Measurements from ENCODE around the gene ZFYVE19. TPM values are rescaled to one million over a fixed set of nuclear protein-coding genes. Genes with fewer than 3 reads are reported as not detected.

The ZFYVE19 gene
- total RNA-seq, 1 donor from 2014 or later: 26.7 TPM

GRCh38 chr15:40846841-40847222 lies 39.9 kb downstream of the ZFYVE19 start:
- no peak for DNase-seq
- intact Hi-C loops (cut with DNase I): no loop called here
- peak overlapping the region; percentile 83 for H3K27ac ChIP-seq
- H3K27me3 ChIP-seq: peaks cover 6% of the 10 kb centered on the region
- H3K36me3 ChIP-seq: no peaks in the 10 kb centered on the region
- H3K4me3 ChIP-seq: peak overlapping the region; percentile 70
- no peak for TF ChIP-seq CTCF (IDR thresholded peaks at IDR 0.05)
- H3K9me3 ChIP-seq: no peaks in the 10 kb centered on the region
- H3K4me1 ChIP-seq: peaks cover 31% of the 10 kb centered on the region
- no peak for ATAC-seq

GRCh38 chr15:40847223-40847961 lies 40.5 kb downstream of the ZFYVE19 start:
- peaks cover 31% of the 10 kb centered on the region for H3K4me1 ChIP-seq
- peak overlapping the region; percentile 70 for H3K4me3 ChIP-seq
- intact Hi-C loops (cut with DNase I): no loop called here
- H3K27me3 ChIP-seq: peaks cover 6% of the 10 kb centered on the region
- peak; percentile 85 for ATAC-seq
- no peak for TF ChIP-seq CTCF (IDR thresholded peaks at IDR 0.05)
- no peaks in the 10 kb centered on the region for H3K9me3 ChIP-seq
- H3K27ac ChIP-seq: peak overlapping the region; percentile 83
- H3K36me3 ChIP-seq: no peaks in the 10 kb centered on the region
- peak; percentile 87 for DNase-seq

DNA sequence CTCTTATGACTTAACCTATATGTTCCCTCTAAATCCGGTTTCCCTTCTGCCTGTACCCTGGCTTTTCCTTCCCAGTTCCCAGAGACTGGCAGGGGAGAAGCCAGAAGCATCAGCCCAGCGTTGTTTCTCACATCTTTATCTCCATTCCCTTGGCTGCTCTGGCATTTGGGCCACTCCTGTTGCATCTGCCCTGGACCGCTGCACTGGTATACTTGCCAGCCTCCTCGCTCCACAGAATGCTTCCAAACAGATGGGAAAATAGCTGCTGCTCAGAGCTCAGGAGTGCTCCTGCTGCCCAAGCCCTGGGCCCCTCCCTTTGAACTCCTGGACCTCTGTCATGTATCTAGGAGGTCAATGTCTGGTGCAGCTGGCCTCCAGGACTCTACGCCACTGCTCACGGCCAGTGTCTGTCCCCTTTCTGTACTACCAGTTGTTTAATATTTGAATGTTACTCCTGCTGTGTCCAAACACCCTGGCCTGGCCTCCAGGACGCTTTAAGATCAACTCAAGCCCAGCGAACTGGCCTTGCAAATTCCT lies 43.8 kb downstream of the ZFYVE19 start:
- intact Hi-C loops (cut with DNase I): no loop called here

GRCh38 chr15:40852529-40852928 lies 45.6 kb downstream of the ZFYVE19 start:
- Histone ChIP-seq H3K4me3 (no peak overlapping the region), H3K9me3 (no peaks in the 10 kb centered on the region), H3K27ac (no peak overlapping the region), H3K36me3 (peaks cover 34% of the 10 kb centered on the region), H3K27me3 (no peaks in the 10 kb centered on the region), H3K4me1 (peaks cover 8% of the 10 kb centered on the region)
- intact Hi-C loops (cut with DNase I): no loop called here
- TF ChIP-seq CTCF (IDR thresholded peaks at IDR 0.05): no peak
- no peak for ATAC-seq
- no peak for DNase-seq

More for the DNA sequence above, 43.8 kb downstream of the ZFYVE19 start:
- Histone ChIP-seq H3K27me3 (no peaks in the 10 kb centered on the region), H3K9me3 (no peaks in the 10 kb centered on the region), H3K36me3 (peaks cover 26% of the 10 kb centered on the region), H3K27ac (no peak overlapping the region), H3K4me3 (no peak overlapping the region), H3K4me1 (peaks cover 23% of the 10 kb centered on the region)
- TF ChIP-seq CTCF (IDR thresholded peaks at IDR 0.05): no peak
- DNase-seq (no peak), ATAC-seq (no peak)

DNA sequence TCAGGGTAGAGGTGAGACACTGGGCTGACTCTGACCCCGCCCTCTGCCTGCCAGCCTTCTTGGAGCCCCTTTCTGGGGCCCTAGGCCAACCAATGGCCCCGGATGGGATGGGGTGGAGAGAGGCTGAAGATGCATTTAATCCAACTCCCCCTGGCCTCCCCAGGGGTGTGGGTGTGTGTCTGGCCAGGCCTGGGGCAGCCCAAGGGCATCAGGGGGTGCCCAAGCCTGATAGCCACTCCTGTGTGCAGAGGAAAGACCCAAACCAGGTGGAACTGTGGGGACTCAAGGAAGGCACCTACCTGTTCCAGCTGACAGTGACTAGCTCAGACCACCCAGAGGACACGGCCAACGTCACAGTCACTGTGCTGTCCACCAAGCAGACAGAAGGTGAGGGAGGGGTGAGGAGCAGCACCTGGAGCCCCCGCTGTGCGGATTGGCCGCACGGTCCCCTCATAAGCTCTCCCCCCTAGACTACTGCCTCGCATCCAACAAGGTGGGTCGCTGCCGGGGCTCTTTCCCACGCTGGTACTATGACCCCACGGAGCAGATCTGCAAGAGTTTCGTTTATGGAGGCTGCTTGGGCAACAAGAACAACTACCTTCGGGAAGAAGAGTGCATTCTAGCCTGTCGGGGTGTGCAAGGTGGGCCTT lies 46.5 kb downstream of the ZFYVE19 start:
- ATAC-seq (no peak), DNase-seq (no peak)
- Histone ChIP-seq H3K27ac (no peak overlapping the region), H3K36me3 (peaks cover 34% of the 10 kb centered on the region), H3K9me3 (no peaks in the 10 kb centered on the region), H3K27me3 (no peaks in the 10 kb centered on the region), H3K4me1 (no peaks in the 10 kb centered on the region), H3K4me3 (no peak overlapping the region)
- no peak for TF ChIP-seq CTCF (IDR thresholded peaks at IDR 0.05)
- intact Hi-C loops (cut with DNase I): no loop called here

Measured in upper lobe of right lung (tissue), 1 donor.